ENCODE results near the gene CHST8.

CHST8 gene

GRCh38 chr19:33684538-33685232, 62.9 kb downstream of the CHST8 start:
- H3K27ac ChIP-seq = peak overlapping the region; percentile 71
- no peak for TF ChIP-seq CTCF (conservative IDR thresholded peaks at IDR 0.05)

- peak overlapping the region; percentile 71 for H3K27ac ChIP-seq
- no peak; the same call in none of the 2 replicates for TF ChIP-seq CTCF (conservative IDR thresholded peaks at IDR 0.05)
Observed at GRCh38 chr19:33685541-33685940, 63.8 kb downstream of the CHST8 start.

GRCh38 chr19:33686262-33686661, 64.5 kb downstream of the CHST8 start:
- no peak for TF ChIP-seq CTCF (conservative IDR thresholded peaks at IDR 0.05)
- H3K27ac ChIP-seq = peak overlapping the region; percentile 71

GRCh38 chr19:33686687-33687480, 65.1 kb downstream of the CHST8 start:
- peak overlapping the region; percentile 71; the same call in 1 of the 2 replicates for H3K27ac ChIP-seq
- TF ChIP-seq CTCF (conservative IDR thresholded peaks at IDR 0.05) = no peak

- no peak overlapping the region; the same call in 1 of the 2 replicates for H3K27ac ChIP-seq
- no peak for TF ChIP-seq CTCF (conservative IDR thresholded peaks at IDR 0.05)
Observed at GRCh38 chr19:33687481-33688170, 65.9 kb downstream of the CHST8 start.

GRCh38 chr19:33688171-33688992, 66.6 kb downstream of the CHST8 start:
- no peak overlapping the region for H3K27ac ChIP-seq
- no peak for TF ChIP-seq CTCF (conservative IDR thresholded peaks at IDR 0.05)
